ENCODE measurements around the gene ANKRD62.

The ANKRD62 gene

GRCh38 chr18:12155996-12156395, 62.4 kb downstream of the ANKRD62 start:
- no peak overlapping the region for H3K4me3 ChIP-seq (ENCODE audit: low read length)
- no peak for DNase-seq (ENCODE audit: low read depth, low spot score)

DNA sequence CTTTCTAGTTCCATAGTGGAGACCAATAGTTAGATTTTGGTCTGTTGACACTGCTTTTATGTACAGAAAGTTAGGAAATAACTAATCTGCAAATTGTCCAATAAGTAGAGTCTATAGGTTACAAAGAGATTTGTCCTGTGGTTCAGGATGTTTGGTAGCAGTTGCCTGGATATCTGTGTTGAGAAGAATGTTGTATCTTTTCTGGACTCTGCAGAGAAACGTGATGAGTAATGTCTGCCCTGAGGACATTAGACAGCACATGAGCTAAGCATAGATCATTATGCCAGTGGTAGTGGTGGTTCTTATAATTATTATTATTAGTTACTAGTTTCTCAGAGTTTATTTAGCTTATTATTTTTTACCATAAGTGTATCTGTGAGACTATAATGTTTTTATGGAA, 65.8 kb downstream of the ANKRD62 start:
- H3K4me3 ChIP-seq (ENCODE audit: low read length), result no peak overlapping the region
- no peak for DNase-seq (ENCODE audit: low read depth, low spot score)

DNA sequence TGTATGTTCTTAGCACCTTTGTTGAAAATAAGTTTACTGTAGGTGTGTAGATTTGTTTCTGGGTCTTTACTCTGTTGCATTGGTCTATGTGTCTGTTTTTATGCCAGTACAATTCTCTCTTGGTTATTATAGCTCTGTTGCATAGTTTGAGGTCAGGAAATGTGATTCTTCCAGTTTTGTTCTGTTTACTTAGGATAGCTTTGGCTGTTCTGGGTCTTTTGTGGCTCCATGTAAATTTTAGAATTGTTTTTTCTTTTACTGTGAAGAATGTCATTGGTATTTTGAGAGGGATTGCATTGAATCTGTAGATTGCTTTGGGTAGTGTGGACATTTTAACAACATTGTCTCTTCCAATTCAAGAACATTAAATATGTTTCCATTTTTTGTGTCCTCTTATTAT, 69.1 kb downstream of the ANKRD62 start:
- DNase-seq (ENCODE audit: low read depth, low spot score), result no peak
- H3K4me3 ChIP-seq (ENCODE audit: low read length), result no peak overlapping the region

DNA sequence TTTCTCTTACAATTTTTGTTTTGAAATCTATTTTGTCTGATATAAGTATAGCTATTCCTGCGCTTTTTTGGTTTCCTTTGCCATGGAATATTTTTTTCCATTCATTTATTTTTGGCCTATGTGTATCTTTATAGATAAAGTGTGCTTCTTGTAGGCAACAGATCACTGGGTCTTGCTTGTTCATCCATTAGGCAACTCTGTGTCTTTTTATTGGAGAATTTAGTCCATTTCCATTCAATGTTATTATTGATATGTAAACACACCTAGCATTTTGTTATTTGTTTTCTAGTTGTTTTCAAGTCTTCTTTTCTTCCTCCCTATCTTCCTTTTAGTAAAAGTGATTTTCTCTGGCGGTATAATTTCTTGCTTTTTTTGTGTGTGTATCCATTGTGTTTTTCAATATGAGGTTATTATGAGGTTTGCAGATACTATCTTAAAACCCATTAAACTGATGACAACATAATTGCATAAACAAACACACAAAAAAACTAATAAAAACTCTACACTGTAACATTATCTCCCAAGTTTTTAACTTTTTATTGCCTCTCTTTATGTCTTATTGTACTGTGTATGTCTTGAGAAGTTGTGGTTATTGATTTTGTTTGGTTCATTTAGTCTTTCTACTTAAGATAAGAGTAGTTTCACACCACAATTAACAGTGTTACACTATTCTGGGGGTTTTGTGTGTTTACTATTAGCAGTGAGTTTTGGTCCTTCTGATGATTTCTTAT, 71.6 kb downstream of the ANKRD62 start:
- no peak overlapping the region for H3K4me3 ChIP-seq (ENCODE audit: low read length)
- DNase-seq (ENCODE audit: low read depth, low spot score), result no peak

Data from Jurkat, Clone E6-1 (cell line).